Stimulated activated CD8-positive, alpha-beta memory T cell treated with anti-CD3 and anti-CD28 coated beads, Interleukin-4, amount 100 ng/mL, for 4 hours (primary cell): ENCODE measurements around the gene VSNL1.

ENCODE experiments used
- DNase-seq, 2 donors: peaks; one replicate each; pipeline ENCODE4 v3.0.0-alpha.2; 2020; ENCODE audit warnings: low read depth in 2 of 2, low spot score in 1 of 2

VSNL1 gene

GRCh38 chr2:17580319-17580715 is 39.8 kb downstream of the VSNL1 start:
- no peak for DNase-seq

- no peak for DNase-seq
These were observed 41.3 kb downstream of the VSNL1 start for GRCh38 chr2:17581831-17582230.

GRCh38 chr2:17583166-17583565 is 42.7 kb downstream of the VSNL1 start:
- no peak for DNase-seq

GRCh38 chr2:17583646-17584045 is 43.1 kb downstream of the VSNL1 start:
- DNase-seq = no peak

- DNase-seq = no peak
These were observed 44.2 kb downstream of the VSNL1 start for GRCh38 chr2:17584689-17585088.

GRCh38 chr2:17587469-17587868 is 47.0 kb downstream of the VSNL1 start:
- DNase-seq = no peak

- DNase-seq = no peak
These were observed 47.5 kb downstream of the VSNL1 start for GRCh38 chr2:17588031-17588430.

GRCh38 chr2:17589406-17590035 is 49.0 kb downstream of the VSNL1 start:
- no peak for DNase-seq

GRCh38 chr2:17590342-17590911 is 49.9 kb downstream of the VSNL1 start:
- no peak for DNase-seq

GRCh38 chr2:17591846-17592245 is 51.4 kb downstream of the VSNL1 start:
- no peak for DNase-seq

GRCh38 chr2:17592731-17593409 is 52.4 kb downstream of the VSNL1 start:
- no peak for DNase-seq

GRCh38 chr2:17593445-17593840 is 52.9 kb downstream of the VSNL1 start:
- no peak for DNase-seq

GRCh38 chr2:17593841-17594491 is 53.5 kb downstream of the VSNL1 start:
- no peak for DNase-seq

- no peak for DNase-seq
These were observed 54.3 kb downstream of the VSNL1 start for GRCh38 chr2:17594533-17595401.

- DNase-seq = no peak
These were observed 59.1 kb downstream of the VSNL1 start for GRCh38 chr2:17599617-17600016.

- no peak for DNase-seq
These were observed 60.2 kb downstream of the VSNL1 start for GRCh38 chr2:17600556-17601204.

GRCh38 chr2:17604050-17604449 is 63.6 kb downstream of the VSNL1 start:
- DNase-seq = no peak

GRCh38 chr2:17605696-17606095 is 65.2 kb downstream of the VSNL1 start:
- DNase-seq = no peak

- DNase-seq = no peak
These were observed 66.4 kb downstream of the VSNL1 start for GRCh38 chr2:17606851-17607250.

- DNase-seq = no peak
These were observed 66.9 kb downstream of the VSNL1 start for GRCh38 chr2:17607379-17607778.

GRCh38 chr2:17608251-17608650 is 67.8 kb downstream of the VSNL1 start:
- no peak for DNase-seq
